GM20000 (cell line): ENCODE measurements around the gene NR2E3.

Experiments
- DNase-seq: peaks from one replicate; pipeline ENCODE4 v3.0.0; 2012; ENCODE audit warnings: low spot score
- TF ChIP-seq, protein P1 (sequence below): IDR thresholded peaks from 2 replicates; pipeline ENCODE4 v1.5.1; 2012; ENCODE audit warnings: mild to moderate bottlenecking, control low read depth; ENCODE audit errors: extremely low read depth, missing control alignments

Gene NR2E3

DNA sequence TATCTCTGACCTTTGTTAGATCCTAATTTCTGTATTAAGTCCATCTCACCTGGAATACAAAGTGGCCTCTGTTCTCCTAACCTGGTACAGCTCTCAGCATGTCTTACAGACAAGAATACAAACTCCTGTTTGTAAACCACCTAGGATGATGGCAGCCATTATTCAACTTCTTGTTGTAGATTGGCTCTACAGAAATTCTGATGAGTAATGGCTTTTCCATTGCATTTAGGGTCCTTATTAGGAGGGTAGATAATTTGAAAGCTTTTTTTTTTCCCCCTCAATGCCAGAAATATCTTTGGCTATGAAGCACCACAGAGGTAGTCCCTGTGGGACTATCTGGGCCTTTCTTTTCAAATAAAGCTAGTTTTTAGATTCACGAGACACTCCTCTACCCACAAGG lies 9.8 kb downstream of the NR2E3 start:
- TF ChIP-seq, protein P1, sequence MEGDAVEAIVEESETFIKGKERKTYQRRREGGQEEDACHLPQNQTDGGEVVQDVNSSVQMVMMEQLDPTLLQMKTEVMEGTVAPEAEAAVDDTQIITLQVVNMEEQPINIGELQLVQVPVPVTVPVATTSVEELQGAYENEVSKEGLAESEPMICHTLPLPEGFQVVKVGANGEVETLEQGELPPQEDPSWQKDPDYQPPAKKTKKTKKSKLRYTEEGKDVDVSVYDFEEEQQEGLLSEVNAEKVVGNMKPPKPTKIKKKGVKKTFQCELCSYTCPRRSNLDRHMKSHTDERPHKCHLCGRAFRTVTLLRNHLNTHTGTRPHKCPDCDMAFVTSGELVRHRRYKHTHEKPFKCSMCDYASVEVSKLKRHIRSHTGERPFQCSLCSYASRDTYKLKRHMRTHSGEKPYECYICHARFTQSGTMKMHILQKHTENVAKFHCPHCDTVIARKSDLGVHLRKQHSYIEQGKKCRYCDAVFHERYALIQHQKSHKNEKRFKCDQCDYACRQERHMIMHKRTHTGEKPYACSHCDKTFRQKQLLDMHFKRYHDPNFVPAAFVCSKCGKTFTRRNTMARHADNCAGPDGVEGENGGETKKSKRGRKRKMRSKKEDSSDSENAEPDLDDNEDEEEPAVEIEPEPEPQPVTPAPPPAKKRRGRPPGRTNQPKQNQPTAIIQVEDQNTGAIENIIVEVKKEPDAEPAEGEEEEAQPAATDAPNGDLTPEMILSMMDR, result no peak
- DNase-seq, result no peak

DNA sequence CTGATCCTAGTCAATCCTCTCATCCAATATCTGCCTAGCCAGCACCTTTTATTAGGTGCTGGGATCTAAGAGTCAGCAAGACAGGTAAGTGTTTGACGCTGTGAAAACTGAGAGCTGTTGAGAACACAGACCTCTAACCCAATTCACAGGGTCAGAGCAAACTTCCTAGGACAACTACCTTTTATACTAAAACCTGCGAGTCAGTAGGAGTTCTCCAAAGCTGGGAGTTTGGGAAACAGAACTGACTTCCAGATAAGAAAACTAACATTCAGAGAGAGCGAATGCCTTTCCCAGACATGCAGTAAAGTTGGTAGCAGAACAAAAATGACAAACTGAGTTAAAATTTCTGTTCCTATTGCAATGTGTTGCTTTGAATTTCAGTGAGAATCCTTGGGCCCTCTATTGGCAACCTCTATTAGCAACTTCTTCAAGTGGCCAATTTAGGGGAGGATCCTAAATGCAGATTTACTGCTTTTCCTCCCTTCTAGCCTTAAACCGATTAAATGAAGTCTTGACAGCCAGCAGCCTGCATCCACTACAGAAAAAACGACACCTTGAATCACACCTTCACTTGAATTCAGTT lies 11.3 kb downstream of the NR2E3 start:
- DNase-seq, result no peak
- TF ChIP-seq, protein P1, result no peak

DNA sequence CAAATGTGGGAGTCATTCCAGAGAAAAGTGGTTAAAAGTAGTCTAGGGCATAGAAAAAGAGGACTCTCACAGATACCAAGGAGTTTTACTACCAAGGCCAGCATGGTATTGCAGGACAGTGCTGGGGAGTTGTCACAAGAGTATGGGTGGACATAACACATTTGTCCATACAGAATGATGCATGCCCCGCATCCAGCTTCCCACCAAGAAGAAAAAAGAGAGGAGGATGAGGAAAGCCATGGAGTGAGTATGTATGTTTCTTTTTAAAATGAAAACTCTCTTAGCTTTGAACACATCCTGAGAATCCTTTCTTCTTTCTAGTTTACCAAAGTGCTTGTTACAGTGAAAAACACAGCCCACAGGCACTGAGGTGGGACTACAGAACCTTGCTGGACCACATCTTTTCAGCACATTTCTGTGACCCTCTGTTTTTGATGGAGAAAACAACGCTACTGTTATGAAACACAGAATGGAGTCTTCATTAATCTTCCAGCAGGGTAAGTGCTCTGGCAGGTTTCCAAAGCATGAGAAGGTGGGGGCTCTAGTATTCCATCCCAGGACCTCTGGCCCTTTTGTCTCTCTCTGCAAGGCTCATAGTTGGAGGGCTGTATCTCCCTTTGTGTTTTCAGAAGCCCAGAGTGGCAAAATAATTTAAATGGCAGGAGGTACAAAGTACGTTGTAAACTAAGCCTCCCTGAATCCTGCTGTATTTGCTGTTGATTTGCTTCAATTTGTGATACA lies 12.7 kb downstream of the NR2E3 start:
- no peak for DNase-seq
- TF ChIP-seq, protein P1, result no peak

DNA sequence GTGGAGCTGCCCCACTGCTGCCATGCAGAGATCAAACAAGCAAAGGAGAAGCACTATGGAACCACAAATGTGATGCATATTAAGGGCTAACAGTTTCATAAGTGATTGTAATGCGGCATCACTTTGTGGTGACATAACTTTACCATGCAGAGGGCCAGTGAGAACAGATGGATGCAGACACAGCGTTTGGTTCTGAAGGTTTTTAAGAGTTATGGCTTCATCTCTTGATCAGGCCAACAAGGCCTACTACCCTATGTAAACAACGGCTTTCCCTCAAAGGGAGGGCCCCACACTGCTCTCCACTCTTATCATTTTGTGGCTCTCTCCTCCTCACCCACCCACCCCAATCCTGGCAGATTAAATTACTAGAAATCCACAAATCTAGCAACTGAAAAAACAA lies 13.4 kb downstream of the NR2E3 start:
- DNase-seq, result no peak
- TF ChIP-seq, protein P1, result no peak

- TF ChIP-seq, protein P1, result no peak
- no peak for DNase-seq
These were observed 14.8 kb downstream of the NR2E3 start for GRCh38 chr15:71825021-71825730.

GRCh38 chr15:71826196-71826595 lies 15.8 kb downstream of the NR2E3 start:
- TF ChIP-seq, protein P1, result no peak
- DNase-seq, result no peak

DNA sequence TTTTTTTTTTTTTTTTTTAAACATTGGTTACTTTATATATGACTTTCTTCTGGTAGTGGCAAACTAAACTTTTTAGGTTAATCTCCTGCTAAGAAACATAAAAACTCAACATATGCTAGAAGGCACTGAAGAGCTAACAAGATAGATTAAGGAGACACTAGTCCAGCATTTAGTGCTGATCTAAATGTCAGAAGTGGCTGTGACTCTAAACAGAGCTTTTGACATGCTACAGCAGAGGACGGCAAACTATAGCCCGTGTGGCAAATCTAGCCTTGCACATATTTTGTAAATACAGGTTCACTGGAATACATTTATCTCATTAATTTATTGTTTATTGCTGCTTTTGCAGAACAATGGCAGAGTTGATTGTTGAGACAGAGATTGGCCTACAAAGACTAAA lies 20.6 kb downstream of the NR2E3 start:
- TF ChIP-seq, protein P1, result no peak
- no peak for DNase-seq
